Measurements from ENCODE around the gene OR4F6.
"Not testable (repeated sequence)": the region's sequence is repeated elsewhere in the genome, so short reads cannot be mapped to it uniquely, and the experiment has no call there.

The OR4F6 gene

DNA sequence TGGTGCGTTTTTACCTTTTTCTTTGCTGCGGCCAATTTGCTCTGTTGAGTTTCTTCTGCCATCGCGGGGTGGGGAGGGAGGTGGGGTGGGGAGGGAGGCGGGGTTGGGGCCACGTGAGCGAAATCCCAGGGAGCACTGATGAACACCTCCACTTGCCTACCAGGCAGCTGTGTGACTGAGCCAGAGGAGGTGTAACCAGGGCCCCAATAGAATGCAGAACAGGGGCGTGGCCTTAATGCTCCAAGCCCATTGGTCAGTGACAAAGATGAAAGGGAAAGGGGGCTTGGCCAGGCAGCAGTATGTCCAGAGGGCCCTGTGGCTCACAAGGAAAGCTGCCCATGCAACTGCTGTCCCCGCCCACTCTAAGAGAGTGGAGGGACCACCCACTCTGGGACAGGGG is 21.4 kb upstream of the OR4F6 start:
- Histone ChIP-seq H3K9me3 (ENCODE audit: control insufficient read depth in 5 of 5, low read length in 5 of 5) (no peaks in the 10 kb centered on the region), H3K27me3 (ENCODE audit: control insufficient read depth in 5 of 5, insufficient read depth in 4 of 5, low read length in 5 of 5) (peaks cover 0 to 5% (median 0%) of the 10 kb centered on the region in 5 donors), H3K27ac (ENCODE audit: low read depth, low read length) (no peak overlapping the region), H3K9ac (ENCODE audit: low read length in 5 of 5) (no peak overlapping the region), H3K36me3 (ENCODE audit: control insufficient read depth in 5 of 5, insufficient read depth in 5 of 5, low read length in 5 of 5) (no peaks in the 10 kb centered on the region), H3K4me1 (ENCODE audit: control insufficient read depth in 5 of 5, insufficient read depth in 5 of 5, low read length in 5 of 5) (no peaks in the 10 kb centered on the region), H3K4me3 (ENCODE audit: low read depth in 1 of 5, low read length in 5 of 5) (no peak overlapping the region)

DNA sequence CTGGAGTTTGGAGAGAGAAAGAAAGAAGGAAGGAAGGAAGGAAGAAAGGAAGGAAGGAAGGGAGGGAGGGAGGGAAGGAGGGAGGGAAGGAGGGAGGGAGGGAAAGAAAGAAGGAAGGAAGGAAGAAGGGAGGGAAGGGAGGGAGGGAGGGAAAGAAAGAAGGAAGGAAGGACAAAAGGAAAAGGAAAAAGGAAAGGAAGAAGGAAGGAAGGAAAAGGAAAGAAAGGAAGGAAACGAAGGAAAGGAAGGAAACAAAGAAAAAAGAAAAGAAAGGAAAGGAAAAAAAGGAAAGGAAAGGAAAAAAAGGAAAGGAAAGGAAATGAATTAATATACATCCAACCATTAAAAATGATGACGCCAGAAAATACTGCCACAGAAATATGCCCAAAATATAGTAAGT is 18.7 kb upstream of the OR4F6 start:
- Histone ChIP-seq H3K27ac (ENCODE audit: low read depth, low read length) (no peak overlapping the region), H3K4me1 (ENCODE audit: control insufficient read depth in 5 of 5, insufficient read depth in 5 of 5, low read length in 5 of 5) (no peaks in the 10 kb centered on the region), H3K27me3 (ENCODE audit: control insufficient read depth in 5 of 5, insufficient read depth in 4 of 5, low read length in 5 of 5) (peaks cover 0 to 5% (median 0%) of the 10 kb centered on the region in 5 donors), H3K4me3 (ENCODE audit: low read depth in 1 of 5, low read length in 5 of 5) (no peak overlapping the region), H3K9ac (ENCODE audit: low read length in 5 of 5) (no peak overlapping the region), H3K36me3 (ENCODE audit: control insufficient read depth in 5 of 5, insufficient read depth in 5 of 5, low read length in 5 of 5) (no peaks in the 10 kb centered on the region), H3K9me3 (ENCODE audit: control insufficient read depth in 5 of 5, low read length in 5 of 5) (no peaks in the 10 kb centered on the region)

DNA sequence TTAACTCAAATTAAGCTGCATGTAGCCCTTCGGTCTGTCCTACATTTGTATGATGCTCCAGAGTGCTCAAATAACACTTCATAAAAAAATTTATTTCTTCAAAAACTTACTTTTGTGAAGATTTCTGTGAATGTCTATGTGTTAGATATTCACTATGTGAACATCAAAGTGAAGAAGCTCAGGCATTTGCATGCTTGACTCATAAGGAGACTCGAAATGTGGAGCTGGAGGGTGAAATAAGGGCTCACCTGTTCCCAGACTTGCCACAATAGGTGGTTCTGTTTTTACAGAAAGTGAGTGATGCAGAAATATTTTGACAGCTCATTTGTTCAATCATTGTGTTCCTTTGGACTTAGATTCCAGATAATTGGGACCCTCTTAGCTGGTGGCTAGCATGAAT is 16.9 kb upstream of the OR4F6 start:
- H3K4me1 ChIP-seq (ENCODE audit: control insufficient read depth in 5 of 5, insufficient read depth in 5 of 5, low read length in 5 of 5); H3K4me3 ChIP-seq (ENCODE audit: low read depth in 1 of 5, low read length in 5 of 5); H3K9ac ChIP-seq (ENCODE audit: low read length in 5 of 5); H3K9me3 ChIP-seq (ENCODE audit: control insufficient read depth in 5 of 5, low read length in 5 of 5); H3K27ac ChIP-seq (ENCODE audit: low read depth, low read length); H3K36me3 ChIP-seq (ENCODE audit: control insufficient read depth in 5 of 5, insufficient read depth in 5 of 5, low read length in 5 of 5); H3K27me3 ChIP-seq (ENCODE audit: control insufficient read depth in 5 of 5, insufficient read depth in 4 of 5, low read length in 5 of 5): not testable (repeated sequence)

DNA sequence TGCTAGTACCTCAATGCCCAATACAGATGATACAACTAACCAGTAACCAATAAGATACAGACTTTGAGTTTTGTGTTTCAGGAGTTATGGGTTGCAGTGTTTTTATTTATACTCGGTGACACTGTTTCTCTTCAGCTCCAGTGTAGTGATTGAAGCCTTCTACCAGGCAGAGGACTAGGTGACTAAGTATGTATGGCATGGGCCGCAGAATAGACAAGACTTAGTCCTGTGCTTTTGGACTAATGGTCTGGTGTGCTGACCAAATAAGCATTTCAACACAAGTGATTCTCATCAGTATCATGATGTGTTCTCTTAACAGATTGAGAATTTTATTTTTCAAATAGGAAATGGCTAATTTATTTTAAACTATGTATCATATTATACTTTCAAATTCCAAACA is 15.3 kb upstream of the OR4F6 start:
- not testable (repeated sequence) for H3K4me3 ChIP-seq (ENCODE audit: low read depth in 1 of 5, low read length in 5 of 5); H3K27ac ChIP-seq (ENCODE audit: low read depth, low read length); H3K9me3 ChIP-seq (ENCODE audit: control insufficient read depth in 5 of 5, low read length in 5 of 5); H3K4me1 ChIP-seq (ENCODE audit: control insufficient read depth in 5 of 5, insufficient read depth in 5 of 5, low read length in 5 of 5); H3K9ac ChIP-seq (ENCODE audit: low read length in 5 of 5); H3K36me3 ChIP-seq (ENCODE audit: control insufficient read depth in 5 of 5, insufficient read depth in 5 of 5, low read length in 5 of 5); H3K27me3 ChIP-seq (ENCODE audit: control insufficient read depth in 5 of 5, insufficient read depth in 4 of 5, low read length in 5 of 5)

DNA sequence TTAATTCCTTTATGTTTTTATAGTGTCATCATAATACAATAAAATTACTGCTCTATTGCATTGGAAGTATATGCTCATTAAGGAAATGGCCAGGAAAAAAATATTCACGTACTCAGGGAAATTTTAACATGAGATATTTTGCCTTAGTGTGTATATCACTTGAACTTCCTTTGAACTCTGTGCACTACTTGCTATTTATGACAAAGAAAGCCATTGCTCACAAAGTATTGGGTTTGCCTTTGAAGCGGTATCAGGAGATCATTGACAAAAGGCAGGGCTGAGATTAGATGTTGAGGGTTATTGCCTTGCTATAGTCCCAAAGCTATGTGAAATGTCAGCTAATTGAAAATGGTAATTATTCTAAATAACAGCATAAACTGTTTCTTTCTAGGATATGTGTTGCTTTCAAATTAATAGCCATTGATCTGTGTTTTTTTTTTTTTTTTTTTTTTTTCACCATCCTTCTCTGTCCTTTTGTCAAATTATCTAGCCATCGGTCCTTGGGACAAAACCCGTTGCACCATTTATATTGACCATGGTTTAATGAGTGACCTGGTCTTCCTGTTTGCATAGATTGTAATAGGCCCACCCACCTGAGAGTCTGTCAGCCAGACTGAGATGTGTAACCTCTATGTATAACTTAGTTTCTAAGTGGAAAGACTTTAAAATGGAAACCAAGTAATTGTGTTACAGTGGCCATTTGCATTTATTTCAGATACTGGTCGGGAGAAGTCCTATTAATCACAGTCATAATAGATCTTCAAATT is 14.6 kb upstream of the OR4F6 start:
- not testable (repeated sequence) for H3K27me3 ChIP-seq (ENCODE audit: control insufficient read depth in 5 of 5, insufficient read depth in 4 of 5, low read length in 5 of 5); H3K4me3 ChIP-seq (ENCODE audit: low read depth in 1 of 5, low read length in 5 of 5); H3K9me3 ChIP-seq (ENCODE audit: control insufficient read depth in 5 of 5, low read length in 5 of 5); H3K27ac ChIP-seq (ENCODE audit: low read depth, low read length); H3K4me1 ChIP-seq (ENCODE audit: control insufficient read depth in 5 of 5, insufficient read depth in 5 of 5, low read length in 5 of 5); H3K36me3 ChIP-seq (ENCODE audit: control insufficient read depth in 5 of 5, insufficient read depth in 5 of 5, low read length in 5 of 5); H3K9ac ChIP-seq (ENCODE audit: low read length in 5 of 5)

DNA sequence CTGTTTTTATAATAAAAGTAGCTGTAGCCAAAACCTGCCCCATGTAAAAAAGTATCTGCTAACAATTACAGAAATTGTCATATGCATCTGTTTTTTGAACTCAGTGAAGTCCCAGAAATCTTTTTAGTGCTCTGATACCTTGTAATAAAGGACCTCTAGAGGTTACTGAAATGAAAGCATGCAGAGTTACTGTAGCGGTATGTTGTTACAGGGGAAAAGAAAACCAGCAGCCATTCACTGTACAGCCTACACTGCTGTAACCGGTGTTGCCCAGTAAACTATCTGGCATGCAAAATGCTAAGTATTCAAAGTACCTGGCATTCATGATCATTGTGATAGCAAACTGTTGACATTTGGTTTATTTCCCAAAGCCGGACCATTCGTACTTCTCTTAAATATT is 12.6 kb upstream of the OR4F6 start:
- not testable (repeated sequence) for H3K4me1 ChIP-seq (ENCODE audit: control insufficient read depth in 5 of 5, insufficient read depth in 5 of 5, low read length in 5 of 5); H3K4me3 ChIP-seq (ENCODE audit: low read depth in 1 of 5, low read length in 5 of 5); H3K27me3 ChIP-seq (ENCODE audit: control insufficient read depth in 5 of 5, insufficient read depth in 4 of 5, low read length in 5 of 5); H3K27ac ChIP-seq (ENCODE audit: low read depth, low read length); H3K9me3 ChIP-seq (ENCODE audit: control insufficient read depth in 5 of 5, low read length in 5 of 5); H3K9ac ChIP-seq (ENCODE audit: low read length in 5 of 5); H3K36me3 ChIP-seq (ENCODE audit: control insufficient read depth in 5 of 5, insufficient read depth in 5 of 5, low read length in 5 of 5)

DNA sequence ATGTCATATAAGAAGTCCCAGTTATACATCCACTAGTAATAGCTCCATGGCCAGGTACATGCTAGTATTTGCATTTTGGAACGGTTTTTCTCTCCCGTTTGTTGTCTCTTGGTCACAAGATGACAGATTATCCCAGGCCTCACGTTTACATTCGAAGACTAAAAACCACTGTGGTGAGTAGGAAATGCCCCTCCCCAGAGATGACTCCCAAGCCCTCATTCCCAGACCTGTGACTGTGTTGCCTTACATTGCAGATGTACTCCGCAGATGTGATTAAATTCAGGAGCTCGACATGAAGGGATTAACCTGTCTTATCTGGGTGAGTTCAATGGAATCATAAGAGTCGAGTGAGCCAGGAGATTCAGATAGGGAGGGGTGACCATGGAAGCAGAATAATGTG is 9.3 kb upstream of the OR4F6 start:
- H3K4me3 ChIP-seq (ENCODE audit: low read depth in 1 of 5, low read length in 5 of 5); H3K36me3 ChIP-seq (ENCODE audit: control insufficient read depth in 5 of 5, insufficient read depth in 5 of 5, low read length in 5 of 5); H3K9ac ChIP-seq (ENCODE audit: low read length in 5 of 5); H3K27me3 ChIP-seq (ENCODE audit: control insufficient read depth in 5 of 5, insufficient read depth in 4 of 5, low read length in 5 of 5); H3K27ac ChIP-seq (ENCODE audit: low read depth, low read length); H3K4me1 ChIP-seq (ENCODE audit: control insufficient read depth in 5 of 5, insufficient read depth in 5 of 5, low read length in 5 of 5); H3K9me3 ChIP-seq (ENCODE audit: control insufficient read depth in 5 of 5, low read length in 5 of 5): not testable (repeated sequence)

DNA sequence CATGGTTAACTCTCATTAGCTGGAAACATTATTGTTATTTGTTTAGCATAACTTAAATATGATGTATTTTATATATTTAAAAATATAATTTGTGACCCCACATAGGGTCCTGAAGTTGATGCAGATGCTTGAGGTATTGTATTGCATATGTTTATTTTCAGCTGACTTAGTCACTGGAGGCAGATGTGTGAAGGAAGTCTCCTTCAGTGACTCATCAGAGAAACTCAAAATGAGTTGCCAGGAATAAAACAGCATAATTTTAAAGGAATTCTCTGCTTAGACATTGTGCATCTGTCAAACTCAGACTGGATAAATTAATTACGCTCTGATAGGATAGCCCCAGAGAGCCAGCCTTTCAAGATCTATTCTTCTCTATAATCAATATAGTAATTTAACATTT is 7.9 kb upstream of the OR4F6 start:
- Histone ChIP-seq H3K4me3 (ENCODE audit: low read depth in 1 of 5, low read length in 5 of 5) (no peak overlapping the region), H3K27ac (ENCODE audit: low read depth, low read length) (no peak overlapping the region), H3K9me3 (ENCODE audit: control insufficient read depth in 5 of 5, low read length in 5 of 5) (no peaks in the 10 kb centered on the region), H3K27me3 (ENCODE audit: control insufficient read depth in 5 of 5, insufficient read depth in 4 of 5, low read length in 5 of 5) (peaks cover 0 to 3% (median 0%) of the 10 kb centered on the region in 5 donors), H3K36me3 (ENCODE audit: control insufficient read depth in 5 of 5, insufficient read depth in 5 of 5, low read length in 5 of 5) (no peaks in the 10 kb centered on the region), H3K9ac (ENCODE audit: low read length in 5 of 5) (no peak overlapping the region), H3K4me1 (ENCODE audit: control insufficient read depth in 5 of 5, insufficient read depth in 5 of 5, low read length in 5 of 5) (no peaks in the 10 kb centered on the region)

DNA sequence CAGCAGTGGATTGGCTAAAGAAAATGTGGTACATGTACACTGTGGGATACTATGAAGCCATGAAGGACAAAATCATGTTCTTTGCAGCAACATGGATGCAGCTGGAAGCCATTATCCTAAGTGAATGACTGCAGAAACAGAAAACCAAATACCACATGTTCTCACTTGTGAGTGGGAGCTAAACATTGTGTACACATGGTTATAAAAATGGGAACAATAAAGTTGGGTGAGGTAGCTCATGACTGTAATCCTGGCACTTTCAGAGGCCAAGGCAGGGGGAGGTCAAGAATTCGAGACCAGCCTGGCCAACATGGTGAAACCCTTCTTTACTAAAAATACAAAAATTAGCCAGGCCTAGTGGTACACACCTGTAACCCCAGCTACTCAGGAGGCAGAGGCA is 3.6 kb upstream of the OR4F6 start:
- no peaks in the 10 kb centered on the region for H3K9me3 ChIP-seq (ENCODE audit: control insufficient read depth in 5 of 5, low read length in 5 of 5)
- H3K9ac ChIP-seq (ENCODE audit: low read length in 5 of 5), result no peak overlapping the region
- H3K36me3 ChIP-seq (ENCODE audit: control insufficient read depth in 5 of 5, insufficient read depth in 5 of 5, low read length in 5 of 5), result no peaks in the 10 kb centered on the region
- peaks cover 0 to 5% (median 0%) of the 10 kb centered on the region in 5 donors for H3K27me3 ChIP-seq (ENCODE audit: control insufficient read depth in 5 of 5, insufficient read depth in 4 of 5, low read length in 5 of 5)
- H3K27ac ChIP-seq (ENCODE audit: low read depth, low read length), result no peak overlapping the region
- no peaks in the 10 kb centered on the region for H3K4me1 ChIP-seq (ENCODE audit: control insufficient read depth in 5 of 5, insufficient read depth in 5 of 5, low read length in 5 of 5)
- no peak overlapping the region for H3K4me3 ChIP-seq (ENCODE audit: low read depth in 1 of 5, low read length in 5 of 5)

DNA sequence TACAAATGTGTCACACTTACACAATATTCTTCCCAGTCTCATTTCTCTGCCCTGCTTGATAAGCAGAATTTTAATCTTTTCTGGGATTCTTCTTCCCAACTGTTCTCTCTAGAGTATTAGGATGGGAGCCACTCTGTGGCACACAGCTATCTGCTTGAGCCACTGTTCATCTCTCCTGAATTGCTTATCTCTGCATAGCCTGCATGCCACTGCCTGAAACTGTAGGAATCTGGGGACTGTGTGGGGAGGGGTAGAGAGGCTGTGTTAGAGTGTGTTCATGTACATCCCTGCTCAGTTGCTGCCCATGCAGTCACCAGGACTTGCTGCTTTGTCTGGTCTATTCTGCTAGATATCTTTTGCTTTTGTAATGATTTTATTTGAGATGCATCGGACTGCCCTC is 2.3 kb upstream of the OR4F6 start:
- Histone ChIP-seq H3K36me3 (ENCODE audit: control insufficient read depth in 5 of 5, insufficient read depth in 5 of 5, low read length in 5 of 5) (no peaks in the 10 kb centered on the region), H3K4me3 (ENCODE audit: low read depth in 1 of 5, low read length in 5 of 5) (no peak overlapping the region), H3K27me3 (ENCODE audit: control insufficient read depth in 5 of 5, insufficient read depth in 4 of 5, low read length in 5 of 5) (peaks cover 0 to 5% (median 3%) of the 10 kb centered on the region in 5 donors), H3K4me1 (ENCODE audit: control insufficient read depth in 5 of 5, insufficient read depth in 5 of 5, low read length in 5 of 5) (no peaks in the 10 kb centered on the region), H3K9me3 (ENCODE audit: control insufficient read depth in 5 of 5, low read length in 5 of 5) (no peaks in the 10 kb centered on the region), H3K9ac (ENCODE audit: low read length in 5 of 5) (no peak overlapping the region), H3K27ac (ENCODE audit: low read depth, low read length) (no peak overlapping the region)

DNA sequence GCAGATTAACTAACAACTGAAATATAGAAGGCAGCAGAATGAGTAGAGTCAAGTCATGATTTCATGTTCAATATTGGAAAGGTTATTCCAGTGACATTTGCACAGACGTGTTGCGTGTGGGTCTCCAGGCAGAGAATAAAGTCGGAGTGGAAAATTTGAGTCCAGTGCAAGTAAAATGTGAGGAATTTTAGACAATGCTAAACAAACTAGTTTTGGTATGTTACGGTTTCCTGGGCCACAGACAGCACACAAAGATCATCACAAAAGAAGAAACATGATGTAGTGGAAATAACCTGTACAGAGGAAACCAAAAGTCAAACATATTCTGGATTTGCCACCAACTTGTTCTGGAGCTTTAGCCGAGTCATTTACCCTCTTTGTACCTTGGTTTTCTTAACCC is 367 bp downstream of the OR4F6 start:
- no peaks in the 10 kb centered on the region for H3K36me3 ChIP-seq (ENCODE audit: control insufficient read depth in 5 of 5, insufficient read depth in 5 of 5, low read length in 5 of 5)

More for the DNA sequence above, 367 bp downstream of the OR4F6 start:
- Histone ChIP-seq H3K4me1 (ENCODE audit: control insufficient read depth in 5 of 5, insufficient read depth in 5 of 5, low read length in 5 of 5) (no peaks in the 10 kb centered on the region), H3K27me3 (ENCODE audit: control insufficient read depth in 5 of 5, insufficient read depth in 4 of 5, low read length in 5 of 5) (peaks cover 0 to 4% (median 3%) of the 10 kb centered on the region in 5 donors), H3K9me3 (ENCODE audit: control insufficient read depth in 5 of 5, low read length in 5 of 5) (no peaks in the 10 kb centered on the region), H3K27ac (ENCODE audit: low read depth, low read length) (no peak overlapping the region), H3K4me3 (ENCODE audit: low read depth in 1 of 5, low read length in 5 of 5) (no peak overlapping the region), H3K9ac (ENCODE audit: low read length in 5 of 5) (no peak overlapping the region)
